BE2C (cell line): ENCODE results near the gene PIP4K2A.

Experiments
- DNase-seq: peaks from one replicate; pipeline ENCODE4 v3.0.0-alpha.2; 2020
- H3K27me3 ChIP-seq: fragments of 250-450 bp; sonication (Bioruptor Pico); 2 replicates; pipeline ENCODE4 v1.5.1; 2020; ENCODE audit warnings: mild to moderate bottlenecking
- H3K36me3 ChIP-seq: fragments of 250-450 bp; sonication (Bioruptor Pico); 2 replicates; pipeline ENCODE4 v1.5.1; 2020; ENCODE audit warnings: mild to moderate bottlenecking
- H3K4me1 ChIP-seq: fragments of 250-450 bp; sonication (Bioruptor Pico); 2 replicates; pipeline ENCODE4 v1.5.1; 2020
- H3K4me3 ChIP-seq: 2 replicates; pipeline ENCODE4 v1.5.1; 2011; ENCODE audit warnings: low read depth, low read length
- H3K9me3 ChIP-seq: fragments of 250-450 bp; sonication (Bioruptor Pico); 2 replicates; pipeline ENCODE4 v1.5.1; 2020
- CTCF ChIP-seq: IDR thresholded peaks from 2 replicates; pipeline ENCODE4 v1.5.1; 2012; ENCODE audit warnings: mild to moderate bottlenecking, low read depth, low read length

Gene PIP4K2A

GRCh38 chr10:22581461-22581860 lies 132.9 kb downstream of the PIP4K2A start:
- H3K4me1 ChIP-seq: 0 out of 2 replicates have a peak, but pooled peaks cover 3% of the 10 kb centered on the region
- no peak for DNase-seq
- no peaks in the 10 kb centered on the region for H3K9me3 ChIP-seq
- no peak overlapping the region for H3K4me3 ChIP-seq
- TF ChIP-seq CTCF: no peak
- H3K36me3 ChIP-seq: no peaks in the 10 kb centered on the region
- no peaks in the 10 kb centered on the region for H3K27me3 ChIP-seq

- DNase-seq: no peak
- H3K4me3 ChIP-seq: no peak overlapping the region
- no peak for TF ChIP-seq CTCF
- no peaks in the 10 kb centered on the region for H3K9me3 ChIP-seq
- H3K27me3 ChIP-seq: no peaks in the 10 kb centered on the region
- H3K36me3 ChIP-seq: no peaks in the 10 kb centered on the region
- H3K4me1 ChIP-seq: no peaks in the 10 kb centered on the region
Measured at GRCh38 chr10:22580711-22581110, 133.7 kb downstream of the PIP4K2A start.

GRCh38 chr10:22579826-22580225 lies 134.6 kb downstream of the PIP4K2A start:
- Histone ChIP-seq H3K36me3 (no peaks in the 10 kb centered on the region), H3K4me3 (no peak overlapping the region), H3K9me3 (no peaks in the 10 kb centered on the region), H3K4me1 (no peaks in the 10 kb centered on the region), H3K27me3 (no peaks in the 10 kb centered on the region)
- DNase-seq: no peak
- TF ChIP-seq CTCF: no peak

GRCh38 chr10:22573820-22574569 lies 140.4 kb downstream of the PIP4K2A start:
- Histone ChIP-seq H3K36me3 (no peaks in the 10 kb centered on the region; the same call in 1 of the 2 replicates), H3K9me3 (no peaks in the 10 kb centered on the region), H3K27me3 (no peaks in the 10 kb centered on the region), H3K4me1 (no peaks in the 10 kb centered on the region), H3K4me3 (no peak overlapping the region)
- TF ChIP-seq CTCF: peak; percentile 58
- peak; percentile 12 for DNase-seq

GRCh38 chr10:22570733-22571430 lies 143.5 kb downstream of the PIP4K2A start:
- TF ChIP-seq CTCF: no peak

GRCh38 chr10:22570234-22570633 lies 144.1 kb downstream of the PIP4K2A start:
- Histone ChIP-seq H3K9me3 (no peaks in the 10 kb centered on the region), H3K36me3 (peaks cover 6% of the 10 kb centered on the region; the same call in 1 of the 2 replicates), H3K27me3 (no peaks in the 10 kb centered on the region), H3K4me3 (no peak overlapping the region), H3K4me1 (no peaks in the 10 kb centered on the region)
- no peak for DNase-seq
- TF ChIP-seq CTCF: no peak

More at GRCh38 chr10:22570733-22571430, 143.5 kb downstream of the PIP4K2A start:
- H3K9me3 ChIP-seq: no peaks in the 10 kb centered on the region
- H3K36me3 ChIP-seq: peaks cover 6% of the 10 kb centered on the region; the same call in 1 of the 2 replicates
- no peaks in the 10 kb centered on the region for H3K4me1 ChIP-seq
- no peak overlapping the region for H3K4me3 ChIP-seq
- no peak for DNase-seq
- H3K27me3 ChIP-seq: no peaks in the 10 kb centered on the region
